ENCODE results near the gene SLC39A11. TPM values are rescaled to one million over a fixed set of nuclear protein-coding genes. Genes with fewer than 3 reads are reported as not detected.

The SLC39A11 gene
- total RNA-seq, 1 donor from 2014 or later: 26.9 TPM

- intact Hi-C loops (cut with micrococcal nuclease): no loop called here
Observed at GRCh38 chr17:72667096-72668063, 425.1 kb downstream of the SLC39A11 start.

DNA sequence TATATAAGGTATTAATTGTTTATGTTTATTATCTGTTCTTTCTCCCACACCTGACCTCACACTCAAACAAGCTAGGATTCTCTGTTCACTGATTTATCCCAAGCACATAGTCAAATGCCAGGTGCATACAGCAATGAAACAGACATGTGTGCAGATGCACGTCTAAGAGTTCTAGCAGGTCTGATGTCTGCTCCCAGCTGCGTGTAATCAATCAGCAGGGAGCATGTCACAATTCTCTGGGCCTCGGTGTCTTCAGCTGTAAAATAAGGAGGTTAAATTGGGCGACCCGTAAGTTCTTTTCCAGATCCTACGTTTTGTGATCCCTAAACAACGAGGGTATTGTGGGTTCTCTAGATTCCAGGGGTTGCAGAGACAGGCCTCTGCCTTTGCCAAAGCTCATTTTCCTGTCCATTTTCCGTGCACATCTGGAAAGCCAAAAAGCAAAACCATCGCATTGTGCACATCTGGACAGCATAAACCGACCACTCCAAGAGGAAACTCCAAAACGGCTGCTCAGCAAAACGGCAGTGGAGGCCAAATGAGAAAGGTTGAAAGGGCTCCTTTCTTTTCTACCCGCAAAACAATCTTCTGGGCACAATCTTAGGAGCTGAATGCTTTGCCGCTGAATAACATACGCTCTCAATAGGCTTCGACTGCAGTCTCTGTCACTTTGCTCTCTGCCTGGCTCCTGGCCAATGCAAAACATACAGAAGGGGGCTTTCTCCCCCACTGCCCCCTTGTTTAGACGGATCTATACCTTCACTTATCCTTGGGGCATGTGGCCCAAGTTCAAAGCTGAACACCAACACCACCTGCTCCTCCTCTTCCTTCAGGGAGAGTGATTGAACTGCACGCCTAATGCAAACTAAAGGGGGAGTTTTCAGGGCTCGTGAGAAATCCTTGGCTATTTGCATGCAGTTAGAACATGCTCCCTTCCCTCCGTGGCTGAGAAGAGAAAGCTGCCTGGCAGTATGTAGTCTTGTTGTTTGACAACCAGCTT, 426.3 kb downstream of the SLC39A11 start:
- intact Hi-C loops (cut with micrococcal nuclease): no loop called here

- intact Hi-C loops (cut with micrococcal nuclease): no loop called here
Observed at GRCh38 chr17:72662827-72663190, 429.7 kb downstream of the SLC39A11 start.

DNA sequence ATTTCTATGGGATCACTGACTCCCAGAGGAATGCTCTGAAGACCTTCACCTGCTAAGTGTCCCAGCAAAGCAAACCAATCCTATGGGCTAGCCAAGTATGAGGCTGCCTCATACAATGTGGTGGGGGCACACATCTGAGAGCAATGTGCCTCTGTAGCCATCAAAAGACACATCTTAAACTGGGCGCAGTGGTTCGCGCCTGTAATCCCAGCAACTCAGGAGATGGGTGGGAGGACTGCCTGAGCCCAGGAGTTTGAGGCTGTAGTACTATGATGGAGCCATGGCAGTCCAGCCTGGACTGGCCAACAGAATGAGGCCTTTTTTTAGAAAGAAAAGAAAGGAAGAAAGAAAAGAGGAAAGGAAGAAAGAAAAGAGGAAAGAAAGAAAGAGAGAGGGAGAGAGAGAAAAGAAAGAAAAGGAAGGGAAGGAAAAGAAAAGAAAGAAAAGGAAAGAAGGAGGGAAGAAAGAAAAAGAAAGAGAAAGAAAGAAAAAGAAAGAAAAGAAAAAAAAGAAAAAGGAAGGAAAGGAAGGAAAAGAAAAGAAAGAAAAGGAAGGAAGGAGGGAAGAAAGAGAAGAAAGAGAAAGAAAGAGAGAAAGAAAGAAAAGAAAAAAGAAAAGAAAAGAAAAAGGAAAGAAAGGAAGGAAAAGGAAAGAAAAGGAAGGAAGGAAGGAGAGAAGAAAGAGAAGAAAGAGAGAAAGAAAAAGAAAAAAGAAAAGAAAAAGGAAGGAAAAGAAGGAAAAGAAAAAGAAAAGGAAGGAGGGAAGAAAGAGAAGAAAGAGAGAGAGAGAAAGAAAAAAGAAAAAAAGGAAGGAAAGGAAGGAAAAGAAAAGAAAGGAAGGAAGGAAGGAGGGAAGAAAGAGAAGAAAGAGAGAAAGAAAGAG, 430.3 kb downstream of the SLC39A11 start:
- intact Hi-C loops (cut with micrococcal nuclease): no loop called here

- intact Hi-C loops (cut with micrococcal nuclease): no loop called here
Observed at GRCh38 chr17:72661116-72661944, 431.2 kb downstream of the SLC39A11 start.

DNA sequence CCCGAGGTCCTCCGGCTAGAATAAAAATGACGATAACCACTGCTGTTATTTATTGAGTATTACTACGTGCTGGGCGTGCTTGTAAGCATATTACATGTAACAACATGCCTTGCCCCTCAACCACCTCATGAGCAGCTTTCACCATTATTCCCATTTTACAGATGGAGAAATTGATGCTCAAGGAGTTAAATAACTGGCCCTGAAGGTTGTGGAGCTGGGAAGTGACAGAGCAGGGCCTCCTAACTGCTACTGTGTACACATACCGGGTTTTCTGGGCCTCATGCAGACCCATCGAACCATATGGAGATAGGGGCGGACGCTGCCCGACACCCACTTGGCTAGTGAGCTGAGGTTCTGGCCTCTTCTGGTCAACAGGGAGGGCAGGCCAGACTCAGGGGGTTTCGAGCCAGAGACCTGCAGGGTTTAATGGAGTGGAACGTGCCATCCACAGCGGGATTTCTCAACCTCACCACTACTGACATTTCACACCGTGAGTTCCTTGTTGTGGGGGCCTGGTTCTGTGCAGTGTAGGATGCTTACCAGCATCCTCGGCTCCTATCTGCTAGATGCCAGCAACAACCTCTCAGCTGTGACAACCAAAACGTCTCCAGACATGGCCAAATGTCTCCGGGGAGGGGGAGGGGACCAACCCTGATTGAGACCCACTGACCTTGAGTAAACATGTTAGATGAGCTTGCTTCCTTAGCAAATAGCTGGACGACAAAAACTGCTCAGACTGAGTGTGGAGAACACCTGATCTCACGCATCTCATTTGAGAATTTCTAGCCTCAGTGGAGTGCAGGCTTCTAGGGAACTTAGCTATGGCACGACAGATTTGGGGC, 432.0 kb downstream of the SLC39A11 start:
- intact Hi-C loops (cut with micrococcal nuclease): no loop called here

DNA sequence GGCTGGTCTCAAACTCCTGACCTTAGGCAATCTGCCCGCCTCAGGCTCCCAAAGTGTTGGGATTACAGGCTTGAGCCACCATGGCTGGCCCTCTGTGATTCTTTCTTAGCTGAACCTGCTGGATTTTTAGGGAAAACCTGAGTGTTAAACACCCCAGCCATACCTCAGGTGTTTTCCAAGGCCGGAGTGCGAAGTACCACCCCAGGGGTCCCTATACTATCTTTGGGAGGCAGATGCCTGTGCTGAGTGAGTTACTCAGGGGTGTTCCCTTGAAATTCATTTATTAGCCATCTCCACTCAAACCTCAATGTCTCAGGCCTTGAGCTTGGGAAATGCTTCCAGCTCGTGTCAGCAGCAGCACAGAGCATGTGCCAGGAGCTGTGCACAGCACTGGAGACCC, 432.7 kb downstream of the SLC39A11 start:
- intact Hi-C loops (cut with micrococcal nuclease): no loop called here

GRCh38 chr17:72658675-72659074, 433.8 kb downstream of the SLC39A11 start:
- intact Hi-C loops (cut with micrococcal nuclease): no loop called here

DNA sequence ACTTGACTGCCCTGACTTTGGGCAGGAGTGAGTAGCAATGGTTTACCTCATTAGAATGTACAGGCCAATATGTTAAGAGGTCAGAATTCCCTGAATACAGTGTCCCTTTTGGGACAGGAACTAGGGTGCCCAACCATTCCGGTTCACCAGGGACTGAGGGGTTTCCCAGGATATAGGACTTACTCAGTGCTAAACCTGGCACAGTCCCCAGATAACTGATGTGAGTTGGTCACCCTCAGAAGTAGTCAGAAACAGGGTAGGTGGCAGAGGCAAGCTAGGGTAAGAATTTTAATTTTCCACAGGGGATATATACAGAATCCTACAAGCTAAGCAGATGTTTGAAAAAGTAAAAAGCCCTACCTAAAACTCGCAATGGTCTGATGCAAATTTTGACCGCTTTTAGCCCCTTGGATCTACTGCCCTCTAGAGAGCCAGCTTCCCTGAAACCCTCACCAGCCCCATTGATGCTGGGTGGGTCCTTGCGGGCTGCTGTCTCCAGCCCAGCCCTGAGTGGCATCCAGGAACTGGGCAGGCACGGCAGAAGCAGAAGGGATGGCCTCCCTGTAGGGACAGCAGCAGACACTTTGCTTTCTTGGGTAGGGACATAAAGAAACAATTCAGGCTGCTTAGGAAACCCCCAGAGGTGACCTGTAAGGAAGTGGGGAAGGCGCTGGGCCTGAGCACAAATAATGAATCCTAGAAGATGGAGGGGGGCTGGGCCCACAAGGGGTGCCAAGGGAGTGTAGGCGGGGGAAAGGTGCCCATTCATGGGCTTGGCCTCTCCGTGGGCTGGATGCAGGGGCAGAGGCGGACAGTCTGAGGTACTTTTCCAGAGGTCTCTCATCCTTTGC, 434.8 kb downstream of the SLC39A11 start:
- intact Hi-C loops (cut with micrococcal nuclease): no loop called here

DNA sequence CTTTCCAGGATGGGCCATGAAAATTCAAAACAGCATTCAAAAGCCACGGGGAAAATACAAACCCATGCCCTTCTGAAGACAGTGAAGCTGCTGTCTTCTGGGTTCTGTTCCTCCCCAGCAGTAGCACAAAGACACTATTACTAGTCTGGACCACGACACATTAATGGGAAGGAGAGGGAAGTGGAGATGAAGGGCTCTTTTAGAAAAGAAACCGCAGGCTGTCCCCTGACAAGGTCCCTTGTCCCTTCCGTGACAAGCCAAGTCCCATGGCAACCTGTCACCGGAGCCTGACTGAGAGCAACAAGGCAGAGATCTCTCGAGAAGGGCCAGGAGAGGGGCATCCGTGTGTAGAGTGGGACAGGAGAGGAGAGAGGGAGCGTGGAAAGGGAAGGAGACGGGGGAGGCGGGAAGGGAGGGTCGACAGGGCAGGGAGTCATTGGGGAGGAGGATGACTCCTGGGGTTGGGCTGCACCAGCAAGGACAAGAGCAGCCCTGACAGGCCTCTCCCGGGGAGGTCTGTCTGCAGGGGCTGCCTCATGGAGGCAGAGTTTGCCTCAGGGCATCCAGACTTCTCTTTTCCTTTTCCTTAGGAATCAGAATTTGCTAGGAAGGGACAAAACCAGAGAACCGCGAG, 436.2 kb downstream of the SLC39A11 start:
- intact Hi-C loops (cut with micrococcal nuclease): no loop called here

- intact Hi-C loops (cut with micrococcal nuclease): no loop called here
Observed at GRCh38 chr17:72654706-72655105, 437.8 kb downstream of the SLC39A11 start.

- intact Hi-C loops (cut with micrococcal nuclease): no loop called here
Observed at GRCh38 chr17:72651988-72652387, 440.5 kb downstream of the SLC39A11 start.

- intact Hi-C loops (cut with micrococcal nuclease): no loop called here
Observed at GRCh38 chr17:72648702-72649101, 443.8 kb downstream of the SLC39A11 start.

DNA sequence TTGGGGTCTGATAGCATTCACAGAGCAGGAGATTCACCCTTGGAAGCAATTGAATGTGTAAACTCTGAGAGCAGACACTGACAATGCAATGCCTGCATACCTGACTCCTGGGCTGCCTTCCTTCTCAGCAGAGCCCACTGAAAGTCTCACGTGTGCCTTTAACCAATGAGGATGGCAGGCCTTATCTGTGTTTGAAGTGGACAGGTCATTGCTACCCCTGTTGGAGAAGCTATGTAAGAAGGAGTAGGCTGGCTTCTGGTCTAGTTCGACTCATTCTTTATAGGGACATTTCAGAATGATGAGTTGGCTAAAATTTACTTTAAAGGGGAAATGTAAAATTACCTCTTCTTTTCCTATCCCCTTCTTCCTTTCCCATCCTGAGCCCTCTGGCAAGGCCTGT, 446.3 kb downstream of the SLC39A11 start:
- intact Hi-C loops (cut with micrococcal nuclease): no loop called here

- intact Hi-C loops (cut with micrococcal nuclease): no loop called here
Observed at GRCh38 chr17:72644492-72644891, 448.0 kb downstream of the SLC39A11 start.

- intact Hi-C loops (cut with micrococcal nuclease): no loop called here
Observed at GRCh38 chr17:72643575-72644216, 448.8 kb downstream of the SLC39A11 start.

DNA sequence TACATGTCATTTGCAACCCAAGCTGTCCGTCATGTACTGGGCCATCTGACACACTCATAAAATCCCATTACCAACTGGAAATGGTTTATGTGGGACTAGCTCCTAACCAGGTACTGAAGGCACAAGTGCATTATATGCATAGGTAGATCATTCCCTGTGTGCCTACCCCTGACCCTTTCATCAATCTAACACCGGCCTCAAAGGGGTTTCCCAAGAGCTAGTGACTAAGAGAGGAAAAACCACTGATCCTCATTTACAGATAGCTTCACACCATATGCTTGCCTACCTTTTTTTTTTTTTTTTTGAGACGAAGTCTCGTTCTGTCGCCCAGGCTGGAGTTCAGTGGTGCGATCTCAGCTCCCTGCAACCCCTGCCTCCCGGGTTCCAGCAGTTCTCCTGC, 449.8 kb downstream of the SLC39A11 start:
- intact Hi-C loops (cut with micrococcal nuclease): no loop called here
